ENCODE data around the gene MARCHF3.

DNA sequence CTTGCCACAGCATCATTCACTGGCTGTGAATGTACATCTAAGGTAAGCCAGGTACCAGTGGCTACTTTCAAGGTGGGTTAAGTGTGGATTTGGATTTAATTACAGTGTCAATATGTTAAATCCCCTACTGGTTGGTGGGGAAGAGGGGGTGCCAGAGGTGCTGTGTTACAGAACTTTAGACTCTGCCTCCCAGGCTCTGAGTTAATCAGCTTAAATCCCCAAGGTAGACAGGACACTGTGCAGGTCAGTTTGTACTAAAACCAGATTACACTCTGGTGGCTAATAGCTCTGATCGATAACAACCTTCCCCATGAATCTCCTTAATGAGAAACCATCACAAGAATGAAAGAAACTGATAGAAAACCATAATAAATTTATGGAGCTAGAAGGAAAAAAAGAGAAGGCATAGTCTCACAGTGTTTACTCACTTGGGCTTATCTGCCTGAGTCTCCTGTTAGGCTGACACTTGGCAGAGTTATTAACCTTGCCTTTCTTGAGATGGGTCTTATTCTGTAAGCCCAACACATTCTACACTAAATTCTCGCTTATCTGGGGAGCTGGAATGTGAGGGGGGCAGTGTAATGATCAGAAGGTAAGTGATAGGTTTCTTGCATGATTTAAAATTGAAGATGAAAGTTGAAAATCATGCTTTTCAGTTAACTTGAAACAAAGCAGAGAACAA, 146.7 kb downstream of the MARCHF3 start:
- TF ChIP-seq POLR2A (IDR thresholded peaks at IDR 0.05) (no peak), POLR2AphosphoS5 (IDR thresholded peaks at IDR 0.05) (no peak), EP300 (IDR thresholded peaks at IDR 0.05) (no peak)
- TF ChIP-seq, protein P1, sequence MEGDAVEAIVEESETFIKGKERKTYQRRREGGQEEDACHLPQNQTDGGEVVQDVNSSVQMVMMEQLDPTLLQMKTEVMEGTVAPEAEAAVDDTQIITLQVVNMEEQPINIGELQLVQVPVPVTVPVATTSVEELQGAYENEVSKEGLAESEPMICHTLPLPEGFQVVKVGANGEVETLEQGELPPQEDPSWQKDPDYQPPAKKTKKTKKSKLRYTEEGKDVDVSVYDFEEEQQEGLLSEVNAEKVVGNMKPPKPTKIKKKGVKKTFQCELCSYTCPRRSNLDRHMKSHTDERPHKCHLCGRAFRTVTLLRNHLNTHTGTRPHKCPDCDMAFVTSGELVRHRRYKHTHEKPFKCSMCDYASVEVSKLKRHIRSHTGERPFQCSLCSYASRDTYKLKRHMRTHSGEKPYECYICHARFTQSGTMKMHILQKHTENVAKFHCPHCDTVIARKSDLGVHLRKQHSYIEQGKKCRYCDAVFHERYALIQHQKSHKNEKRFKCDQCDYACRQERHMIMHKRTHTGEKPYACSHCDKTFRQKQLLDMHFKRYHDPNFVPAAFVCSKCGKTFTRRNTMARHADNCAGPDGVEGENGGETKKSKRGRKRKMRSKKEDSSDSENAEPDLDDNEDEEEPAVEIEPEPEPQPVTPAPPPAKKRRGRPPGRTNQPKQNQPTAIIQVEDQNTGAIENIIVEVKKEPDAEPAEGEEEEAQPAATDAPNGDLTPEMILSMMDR (IDR thresholded peaks at IDR 0.05) = no peak
